Ascending aorta (tissue), 2 donors: ENCODE measurements around the gene CFAP20. TPM values are rescaled to one million over a fixed set of nuclear protein-coding genes. Genes with fewer than 3 reads are reported as not detected.

ENCODE experiments used
- DNase-seq, 2 donors: peaks; one replicate each; pipeline ENCODE4 v3.0.0-alpha.2; 2019; ENCODE audit warnings: low spot score in 2 of 2
- H3K27ac ChIP-seq, 2 donors: fragments of 200-600 bp; sonication (generic); one replicate each; pipeline ENCODE4 v1.5.1; 2016 to 2017; ENCODE audit warnings: mild to moderate bottlenecking in 1 of 2
- H3K27me3 ChIP-seq: fragments of 200-600 bp; sonication (generic); one replicate; pipeline ENCODE4 v1.5.1; 2017
- H3K36me3 ChIP-seq, 2 donors: fragments of 200-600 bp; sonication (generic); one replicate each; pipeline ENCODE4 v1.5.1; 2016
- H3K4me1 ChIP-seq, 2 donors: fragments of 200-600 bp; sonication (generic); one replicate each; pipeline ENCODE4 v1.5.1; 2016 to 2017; ENCODE audit warnings: mild to moderate bottlenecking in 1 of 2
- H3K4me3 ChIP-seq, 2 donors: fragments of 200-600 bp; sonication (generic); one replicate each; pipeline ENCODE4 v1.5.1; 2016 to 2017; ENCODE audit warnings: mild to moderate bottlenecking in 1 of 2
- H3K9me3 ChIP-seq, 2 donors: fragments of 200-600 bp; sonication (generic); one replicate each; pipeline ENCODE4 v1.5.1; 2016
- intact Hi-C: fragments of 100-400 bp; cut with DNase I; formaldehyde crosslinking; loops from one replicate; pipeline ENCODE4 v1.15.1; 2023
- total RNA-seq: library from RNA; depleted of rRNA; stranded (reverse); fragments of >200 nt; gene quantifications from one replicate; pipeline ENCODE4 v1.1.0, GENCODE V29; 2016
- TF ChIP-seq, protein P1 (sequence below), 3 experiments: fragments of 200-600 bp in 2 of 3; fragments of 450-650 bp in 1 of 3; sonication (generic) in 2 of 3; IDR thresholded peaks; one replicate each; pipeline ENCODE4 v1.5.1; 2016 to 2019; ENCODE audit warnings: antibody characterized with exemption in 3 of 3, mild to moderate bottlenecking in 1 of 3, moderate library complexity in 1 of 3

Gene CFAP20
- total RNA-seq, 1 donor from 2014 or later: 39.1 TPM

DNA sequence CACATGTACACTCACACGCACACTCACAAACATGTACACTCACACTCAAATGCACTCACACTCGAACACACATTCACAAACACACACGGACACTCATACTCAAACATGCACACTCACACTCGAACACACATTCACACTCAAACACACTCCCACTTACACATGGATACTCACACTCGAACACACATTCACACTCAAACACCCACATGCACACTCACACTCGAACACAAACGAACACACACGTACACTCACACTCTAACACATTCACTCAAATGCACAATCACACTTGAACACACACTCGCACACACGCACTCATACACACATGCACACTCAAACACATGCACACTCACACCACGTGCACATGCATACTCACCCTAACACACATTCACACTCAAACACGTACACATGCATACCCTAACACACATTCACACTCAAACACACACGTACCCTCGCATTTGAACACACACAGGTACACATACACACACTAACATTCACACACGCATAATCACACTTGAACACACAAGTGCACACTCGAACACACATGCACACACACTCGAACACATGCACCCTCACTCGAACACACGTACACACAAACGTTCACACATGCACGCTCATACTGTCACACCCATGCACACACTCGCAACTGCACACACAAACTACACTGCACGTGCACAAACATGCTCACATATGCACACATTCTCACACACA lies 41.8 kb downstream of the CFAP20 start:
- no peaks in the 10 kb centered on the region for H3K4me1 ChIP-seq
- H3K36me3 ChIP-seq: no peaks in the 10 kb centered on the region
- intact Hi-C loops: no loop called here
- no peaks in the 10 kb centered on the region for H3K9me3 ChIP-seq
- DNase-seq: no peak
- H3K27me3 ChIP-seq: no peaks in the 10 kb centered on the region
- H3K27ac ChIP-seq: no peak overlapping the region
- TF ChIP-seq, protein P1, sequence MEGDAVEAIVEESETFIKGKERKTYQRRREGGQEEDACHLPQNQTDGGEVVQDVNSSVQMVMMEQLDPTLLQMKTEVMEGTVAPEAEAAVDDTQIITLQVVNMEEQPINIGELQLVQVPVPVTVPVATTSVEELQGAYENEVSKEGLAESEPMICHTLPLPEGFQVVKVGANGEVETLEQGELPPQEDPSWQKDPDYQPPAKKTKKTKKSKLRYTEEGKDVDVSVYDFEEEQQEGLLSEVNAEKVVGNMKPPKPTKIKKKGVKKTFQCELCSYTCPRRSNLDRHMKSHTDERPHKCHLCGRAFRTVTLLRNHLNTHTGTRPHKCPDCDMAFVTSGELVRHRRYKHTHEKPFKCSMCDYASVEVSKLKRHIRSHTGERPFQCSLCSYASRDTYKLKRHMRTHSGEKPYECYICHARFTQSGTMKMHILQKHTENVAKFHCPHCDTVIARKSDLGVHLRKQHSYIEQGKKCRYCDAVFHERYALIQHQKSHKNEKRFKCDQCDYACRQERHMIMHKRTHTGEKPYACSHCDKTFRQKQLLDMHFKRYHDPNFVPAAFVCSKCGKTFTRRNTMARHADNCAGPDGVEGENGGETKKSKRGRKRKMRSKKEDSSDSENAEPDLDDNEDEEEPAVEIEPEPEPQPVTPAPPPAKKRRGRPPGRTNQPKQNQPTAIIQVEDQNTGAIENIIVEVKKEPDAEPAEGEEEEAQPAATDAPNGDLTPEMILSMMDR (IDR thresholded peaks at IDR 0.05): no peak
- no peak overlapping the region for H3K4me3 ChIP-seq

DNA sequence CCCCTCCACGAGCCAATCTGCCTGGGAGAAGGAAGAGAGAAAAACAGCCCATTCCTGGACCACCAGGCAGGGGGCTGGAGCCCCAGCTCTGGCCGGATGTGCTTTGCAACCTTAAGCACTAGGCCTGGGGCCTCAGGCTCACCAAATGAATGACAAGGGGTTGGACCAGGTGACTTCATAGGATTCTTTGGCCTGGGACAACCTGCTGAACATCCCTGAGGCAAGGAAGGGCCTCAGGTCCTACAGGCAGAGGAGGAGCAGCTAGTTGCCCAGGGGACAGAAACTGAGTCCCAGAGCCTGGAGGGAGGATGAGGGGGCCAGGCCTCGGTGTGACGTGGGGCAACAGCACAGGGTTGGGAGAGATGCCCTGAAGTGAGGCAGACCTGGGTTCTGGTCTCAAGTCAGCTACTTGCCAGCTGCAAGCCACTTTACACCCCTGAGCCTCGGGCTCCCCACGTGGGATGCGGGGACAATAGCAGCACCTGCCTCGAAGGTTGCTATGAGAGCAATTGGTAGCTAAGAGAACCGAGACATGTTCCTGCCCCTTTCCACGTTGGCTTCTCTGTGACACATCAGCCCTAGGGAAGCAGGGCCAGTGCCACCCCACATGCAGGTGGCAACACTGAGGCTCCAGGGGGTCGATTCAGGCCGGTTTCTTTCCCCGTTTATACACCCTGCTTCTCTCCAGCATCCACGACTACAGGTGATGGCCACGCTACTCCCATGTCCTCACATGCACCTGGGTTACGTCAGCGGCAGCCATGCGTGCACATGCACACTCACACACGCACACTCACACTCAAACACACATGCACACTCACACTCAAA lies 42.6 kb downstream of the CFAP20 start:
- intact Hi-C loops: no loop called here

DNA sequence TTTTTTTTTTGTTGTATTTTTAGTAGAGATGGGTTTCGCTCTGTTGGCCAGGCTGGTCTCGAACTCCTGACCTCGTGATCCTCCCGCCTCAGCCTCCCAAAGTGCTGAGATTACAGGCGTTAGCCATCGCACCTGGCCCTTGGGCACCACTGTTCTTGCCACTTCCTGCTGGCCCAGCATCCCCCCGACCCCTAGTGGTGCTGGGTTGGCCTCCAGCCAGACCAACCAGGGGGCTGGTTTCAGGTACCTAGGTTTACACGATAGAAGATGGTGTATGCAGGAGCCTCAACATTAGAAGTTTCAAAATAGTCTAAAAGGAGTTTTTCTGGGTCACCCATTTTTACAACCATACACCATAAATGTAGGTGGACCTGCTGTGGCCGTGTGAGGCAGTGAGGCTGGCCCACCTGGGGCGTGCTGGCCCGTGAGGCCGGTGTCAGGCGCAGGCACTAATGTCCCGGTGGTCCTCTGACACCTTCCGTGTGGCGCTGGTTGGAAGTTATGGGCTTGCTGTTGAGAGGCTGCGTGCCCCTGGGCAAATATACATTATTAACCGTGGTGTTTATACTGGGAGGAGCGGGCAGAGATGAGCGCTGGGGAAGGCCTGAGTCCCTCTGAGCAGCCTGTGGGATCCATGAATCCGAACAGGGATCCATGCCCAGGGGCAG lies 43.5 kb downstream of the CFAP20 start:
- H3K9me3 ChIP-seq: no peaks in the 10 kb centered on the region
- no peaks in the 10 kb centered on the region for H3K4me1 ChIP-seq
- no peaks in the 10 kb centered on the region for H3K27me3 ChIP-seq
- intact Hi-C loops: no loop called here
- H3K27ac ChIP-seq: no peak overlapping the region
- TF ChIP-seq, protein P1 (IDR thresholded peaks at IDR 0.05): no peak
- H3K36me3 ChIP-seq: no peaks in the 10 kb centered on the region
- no peak for DNase-seq
- no peak overlapping the region for H3K4me3 ChIP-seq

More for the DNA sequence above, 42.6 kb downstream of the CFAP20 start:
- no peaks in the 10 kb centered on the region for H3K36me3 ChIP-seq
- no peaks in the 10 kb centered on the region for H3K9me3 ChIP-seq
- TF ChIP-seq, protein P1 (IDR thresholded peaks at IDR 0.05): no peak
- no peaks in the 10 kb centered on the region for H3K27me3 ChIP-seq
- no peaks in the 10 kb centered on the region for H3K4me1 ChIP-seq
- H3K27ac ChIP-seq: no peak overlapping the region
- no peak overlapping the region for H3K4me3 ChIP-seq
- DNase-seq: no peak

DNA sequence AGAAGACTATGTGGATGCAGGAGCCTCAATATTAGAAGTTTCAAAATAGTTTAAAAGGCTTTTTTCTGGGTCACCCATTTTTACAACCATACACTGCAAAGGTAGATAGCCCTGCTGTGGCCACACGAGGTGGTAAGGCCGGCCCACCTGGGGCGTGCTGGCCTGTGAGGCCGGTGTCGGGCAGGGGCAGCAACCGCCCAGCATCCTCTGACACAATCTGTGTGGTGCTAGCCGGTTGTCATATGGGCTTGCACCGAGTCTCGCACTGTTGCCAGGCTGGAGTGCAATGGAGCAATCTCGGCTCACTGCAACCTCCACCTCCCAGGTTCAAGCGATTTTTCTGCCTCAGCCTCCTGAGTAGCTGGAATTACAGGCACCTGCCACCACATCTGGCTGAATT lies 44.0 kb downstream of the CFAP20 start:
- TF ChIP-seq, protein P1 (IDR thresholded peaks at IDR 0.05): no peak
- Histone ChIP-seq H3K27ac (no peak overlapping the region), H3K4me1 (no peaks in the 10 kb centered on the region), H3K4me3 (no peak overlapping the region), H3K36me3 (no peaks in the 10 kb centered on the region), H3K9me3 (no peaks in the 10 kb centered on the region), H3K27me3 (no peaks in the 10 kb centered on the region)
- intact Hi-C loops: no loop called here
- no peak for DNase-seq

DNA sequence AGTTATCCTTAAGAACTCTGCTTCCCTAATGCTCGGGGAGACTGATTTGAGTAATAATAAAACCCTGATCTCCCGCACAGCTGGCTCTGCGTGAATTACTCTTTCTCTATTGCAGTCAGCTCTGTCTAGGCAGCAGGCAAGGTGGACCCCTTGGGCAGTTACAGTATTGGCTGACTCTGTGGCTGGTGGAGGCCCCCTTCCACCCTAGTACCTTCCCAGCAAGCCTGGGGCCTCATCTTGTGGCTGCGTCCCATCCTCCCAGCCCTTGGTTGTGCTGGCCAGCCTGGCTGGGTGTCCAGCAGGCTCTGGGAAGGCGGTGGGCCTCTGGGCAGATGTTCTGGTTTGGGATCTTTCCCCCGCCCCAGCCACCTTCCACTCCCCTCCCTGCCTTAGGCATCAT lies 44.5 kb downstream of the CFAP20 start:
- Histone ChIP-seq H3K27ac (no peak overlapping the region), H3K27me3 (no peaks in the 10 kb centered on the region), H3K9me3 (no peaks in the 10 kb centered on the region), H3K36me3 (no peaks in the 10 kb centered on the region), H3K4me3 (no peak overlapping the region), H3K4me1 (no peaks in the 10 kb centered on the region)
- no peak for DNase-seq
- TF ChIP-seq, protein P1 (IDR thresholded peaks at IDR 0.05): no peak
- intact Hi-C loops: no loop called here
